Measurements from ENCODE around the gene DZANK1.
"Not testable (repeated sequence)": the region's sequence is repeated elsewhere in the genome, so short reads cannot be mapped to it uniquely, and the experiment has no call there.

The DZANK1 gene

DNA sequence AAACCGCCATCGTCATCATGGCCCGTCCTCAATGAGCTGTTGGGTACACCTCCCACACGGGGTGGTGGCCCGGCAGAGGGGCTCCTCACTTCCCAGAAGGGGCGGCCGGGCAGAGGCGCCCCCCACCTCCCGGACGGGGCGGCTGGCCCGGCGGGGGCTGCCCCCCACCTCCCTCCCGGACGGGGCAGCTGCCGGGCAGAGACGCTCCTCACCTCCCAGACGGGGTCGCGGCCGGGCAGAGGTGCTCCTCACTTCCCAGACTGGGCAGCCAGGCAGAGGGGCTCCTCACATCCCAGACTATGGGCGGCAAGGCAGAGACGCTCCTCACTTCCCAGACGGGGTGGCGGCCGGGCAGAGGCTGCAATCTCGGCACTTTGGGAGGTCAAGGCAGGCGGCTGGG is 91.3 kb downstream of the DZANK1 start:
- not testable (repeated sequence) for DNase-seq

DNA sequence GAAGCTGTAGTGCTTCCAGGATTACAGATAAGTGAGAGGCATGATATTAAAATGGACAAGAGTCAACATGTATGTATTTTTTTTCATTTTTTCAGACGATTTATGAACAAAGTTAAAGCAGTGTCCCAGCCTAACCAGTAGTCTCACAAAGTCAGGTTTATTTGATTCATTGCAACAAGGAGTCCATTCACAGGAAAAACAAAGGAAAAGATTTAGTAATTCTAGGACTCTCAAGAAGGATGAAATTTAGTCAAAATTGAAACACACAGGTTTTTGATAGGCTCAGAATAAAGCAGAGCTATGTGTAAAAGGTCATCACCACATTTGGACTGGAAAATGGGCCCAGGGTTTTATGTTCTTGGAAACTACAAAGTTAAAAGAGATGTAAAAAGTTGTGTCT is 94.5 kb downstream of the DZANK1 start:
- no peak for DNase-seq

DNA sequence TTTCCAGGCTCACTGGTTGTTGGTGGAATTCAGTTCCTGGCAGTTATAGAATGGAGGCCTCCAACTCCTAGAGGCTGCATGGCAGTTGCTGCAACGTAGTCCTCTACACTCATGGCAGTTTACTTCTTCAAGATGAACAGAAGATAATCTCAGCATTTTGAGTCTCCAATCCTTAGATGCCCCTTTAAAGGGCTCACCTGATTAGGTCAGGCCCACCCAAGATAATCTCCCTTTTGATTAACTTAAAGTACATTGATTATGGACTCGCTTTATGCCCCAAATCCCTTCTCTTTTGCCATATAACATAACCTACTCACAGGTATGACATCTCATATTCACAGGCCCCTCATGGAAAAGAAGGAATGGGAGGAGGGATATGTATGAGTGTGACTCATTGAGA is 102.1 kb downstream of the DZANK1 start:
- no peak for DNase-seq

DNA sequence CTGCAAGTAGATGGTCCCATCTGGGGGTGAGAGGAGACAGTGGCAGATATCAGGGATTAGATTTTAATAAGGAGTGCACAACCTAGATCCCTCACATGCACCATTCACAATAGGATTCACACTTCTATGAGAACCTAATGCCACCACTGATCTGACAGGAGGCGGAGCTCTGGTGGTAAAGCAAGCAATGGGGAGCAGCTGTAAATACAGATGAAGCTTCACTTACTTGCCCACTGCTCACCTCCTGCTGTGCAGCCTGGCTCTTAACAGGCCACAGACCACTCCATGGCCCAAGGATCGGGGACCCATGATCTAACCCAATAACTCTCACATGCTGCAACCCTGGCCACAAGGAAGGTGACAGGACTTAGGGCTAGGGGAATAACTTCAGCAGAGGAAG is 103.1 kb downstream of the DZANK1 start:
- DNase-seq = no peak

DNA sequence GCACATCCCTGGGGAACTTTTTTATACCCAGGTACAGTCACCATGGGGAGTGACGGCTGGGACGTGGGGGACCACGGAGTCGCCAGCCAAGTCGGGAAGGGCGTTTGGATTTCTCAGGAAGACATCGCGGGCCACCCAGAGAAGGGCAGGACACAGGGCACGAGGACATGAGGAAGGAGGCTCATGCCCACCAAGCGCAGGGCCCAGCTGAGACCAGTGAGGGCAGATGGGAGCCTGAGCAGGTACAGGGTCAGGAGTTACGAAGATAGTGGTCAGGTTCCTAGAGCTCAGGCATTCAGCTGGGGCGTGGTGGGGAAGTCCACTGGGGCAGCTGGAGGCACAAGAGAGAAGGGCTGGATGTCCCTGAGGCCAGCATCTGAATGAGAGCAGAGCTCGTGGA is 103.9 kb downstream of the DZANK1 start:
- no peak for DNase-seq

DNA sequence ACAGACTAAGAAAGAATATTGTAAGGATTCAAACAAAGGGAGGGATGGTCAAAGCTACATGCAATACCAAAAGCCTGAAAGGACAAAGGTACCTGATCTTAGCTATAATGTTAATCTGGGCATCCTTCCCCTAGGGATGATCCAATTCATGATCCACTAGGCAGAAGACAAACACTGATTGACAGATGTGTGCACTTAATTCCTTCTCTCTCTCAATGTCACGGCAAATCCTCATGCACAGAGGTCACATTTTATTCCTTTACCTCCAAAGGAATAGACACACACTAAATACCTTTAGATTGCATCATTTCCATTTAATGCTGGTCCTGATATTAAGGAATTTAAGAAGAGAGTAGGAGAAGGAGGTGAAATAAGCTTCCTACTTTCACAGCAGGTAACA is 105.2 kb downstream of the DZANK1 start:
- no peak for DNase-seq

DNA sequence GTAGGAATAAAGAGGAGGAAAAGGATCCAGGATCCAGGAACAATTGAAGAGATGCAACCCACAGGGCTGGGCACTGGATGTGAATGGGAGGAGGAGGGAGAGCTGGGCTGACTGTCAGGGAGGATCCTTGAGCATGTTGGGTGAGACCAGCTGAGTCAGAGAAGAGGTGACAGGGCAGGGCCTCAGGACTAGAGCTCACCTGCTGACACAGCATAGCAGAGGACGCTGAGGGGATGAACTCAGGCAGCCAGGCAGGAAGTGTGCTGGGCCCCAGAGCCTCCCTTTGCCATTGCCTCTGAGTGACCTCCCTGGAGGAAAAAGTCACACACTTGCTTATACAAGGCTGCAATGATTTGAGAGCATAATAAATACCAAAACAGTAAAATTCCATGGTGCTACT is 106.2 kb downstream of the DZANK1 start:
- DNase-seq = no peak

DNA sequence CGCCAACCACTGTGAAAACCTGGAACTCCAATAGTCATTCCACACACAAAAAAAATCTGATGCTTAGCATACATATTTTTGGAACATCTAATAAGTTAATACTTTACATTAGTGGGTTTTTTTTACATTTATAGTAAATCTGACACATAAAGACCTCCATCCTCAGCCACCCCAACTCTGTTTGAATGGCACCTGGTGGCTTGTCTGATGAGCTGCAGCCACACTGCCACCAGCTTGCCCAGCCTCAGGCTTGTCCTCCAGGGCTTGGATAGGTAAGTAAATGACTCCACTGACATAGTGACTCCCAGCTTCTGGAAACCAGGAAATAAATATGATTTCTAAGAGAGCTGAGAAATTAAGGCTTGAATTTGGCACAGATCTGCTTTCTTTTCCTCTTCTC is 107.0 kb downstream of the DZANK1 start:
- DNase-seq = no peak

DNA sequence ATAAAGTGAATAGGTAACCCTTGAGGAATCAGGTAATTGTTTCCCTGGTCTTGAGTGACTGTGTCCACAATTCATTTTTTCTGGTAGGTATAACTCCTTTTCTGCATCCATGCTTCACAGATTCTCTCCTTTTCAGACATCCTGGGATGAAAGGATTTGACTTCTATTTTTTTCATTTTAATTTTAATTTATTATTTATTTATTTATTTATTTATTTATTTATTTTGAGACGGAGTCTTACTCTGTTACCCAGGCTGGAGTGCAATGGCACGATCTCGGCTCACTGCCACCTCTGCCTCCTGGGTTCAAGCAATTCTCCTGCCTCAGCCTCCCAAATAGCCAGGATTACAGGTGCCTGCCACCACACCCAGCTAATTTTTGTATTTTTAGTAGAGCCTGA is 117.1 kb downstream of the DZANK1 start:
- DNase-seq = not testable (repeated sequence)

Data from NCI-H345 (cell line).